A549 (cell line): ENCODE results near the gene INPP5A. TPM values are rescaled to one million over a fixed set of nuclear protein-coding genes. Genes with fewer than 3 reads are reported as not detected.
A peak's percentile ranks its signal among the peaks of the same experiment; 100 is the strongest.

Experiments used
- ATAC-seq, 2 experiments: fragments of 200-7000 bp in 1 of 2; fragments of >200 bp in 1 of 2; cut with Nextera tagmentation in 1 of 2; cut with Tn5 transposase in 1 of 2; 3 replicates each; pipeline versions ENCODE4 v1.8.0 to v1.9.1; 2018 to 2020; ENCODE audit warnings: mild to moderate bottlenecking in 1 of 2, moderate library complexity in 1 of 2
- CTCF ChIA-PET: fragments of 300-600 bp; sonication (Branson Sonifier 250); formaldehyde crosslinking; extraction: SDS; loops from one replicate; lab custom pipeline; 2021; ENCODE audit warnings: antibody characterized with exemption, inconsistent platforms; lab: Yijun Ruan, JAX
- POLR2A ChIA-PET: fragments of 350-600 bp; formaldehyde crosslinking; extraction: SDS; loops from one replicate; lab custom pipeline; 2021; ENCODE audit warnings: antibody characterized with exemption, inconsistent platforms; lab: Yijun Ruan, JAX
- DNase-seq, 2 experiments: peaks; one replicate each; pipeline versions ENCODE4 v3.0.0 to v3.0.0-alpha.2; 2011 to 2016; ENCODE audit warnings: low read depth in 1 of 2, low spot score in 1 of 2
- FAIRE-seq: peaks from 2 replicates; lab custom pipeline; 2011; peaks lifted over from hg19 to GRCh38; lab: Jason Lieb, UNC
- H3K27ac ChIP-seq, 2 experiments: fragments of >200 bp; sonication (Bioruptor Twin); formaldehyde crosslinking; 3 replicates each; pipeline ENCODE4 v1.5.1; 2016 to 2017
- H3K4me1 ChIP-seq: fragments of >200 bp; sonication (Bioruptor Twin); formaldehyde crosslinking; 3 replicates; pipeline ENCODE4 v1.6.1; 2016
- H3K4me2 ChIP-seq: fragments of >200 bp; sonication (Bioruptor Twin); formaldehyde crosslinking; 3 replicates; pipeline ENCODE4 v1.6.1; 2016
- H3K4me3 ChIP-seq: fragments of >200 bp; sonication (Bioruptor Twin); formaldehyde crosslinking; 3 replicates; pipeline ENCODE4 v1.5.1; 2016
- H3K9me3 ChIP-seq: fragments of >200 bp; sonication (Bioruptor Twin); formaldehyde crosslinking; 3 replicates; pipeline ENCODE4 v1.6.1; 2016
- BHLHE40 ChIP-seq: IDR thresholded peaks from 2 replicates; pipeline ENCODE4 v1.6.1; 2012; ENCODE audit warnings: low read depth, low read length, inconsistent platforms
- CBX8 ChIP-seq: fragments of 200-600 bp; sonication (generic); IDR thresholded peaks from 2 replicates; pipeline ENCODE4 v1.6.1; 2016
- CEBPB ChIP-seq, 2 experiments: fragments of >200 bp in 1 of 2; sonication (Bioruptor Twin) in 1 of 2; formaldehyde crosslinking in 1 of 2; IDR thresholded peaks; 2 replicates each; pipeline ENCODE4 v1.6.1; 2012 to 2016
- CHD2 ChIP-seq: fragments of 150-350 bp; IDR thresholded peaks from 2 replicates; pipeline ENCODE4 v1.6.1; 2014; ENCODE audit warnings: low read length; ENCODE audit not compliant: partially characterized antibody
- EHF ChIP-seq: fragments of 250-450 bp; sonication (Bioruptor Pico); IDR thresholded peaks from 2 replicates; pipeline ENCODE4 v1.5.0; 2020; ENCODE audit warnings: mild to moderate bottlenecking
- ESRRA ChIP-seq: fragments of 150-350 bp; IDR thresholded peaks from 2 replicates; pipeline ENCODE4 v1.6.1; 2014; ENCODE audit warnings: mild to moderate bottlenecking, low read length, borderline replicate concordance
- FOSB ChIP-seq: fragments of 250-450 bp; sonication (Bioruptor Pico); IDR thresholded peaks from 2 replicates; pipeline ENCODE4 v1.5.0; 2020; ENCODE audit warnings: mild to moderate bottlenecking, moderate library complexity
- FOSL2 ChIP-seq, 2 experiments: fragments of 450-650 bp in 1 of 2; fragments of >200 bp in 1 of 2; sonication (Bioruptor Twin) in 1 of 2; formaldehyde crosslinking; IDR thresholded peaks; 2 replicates each; pipeline versions ENCODE4 v1.5.0 to v1.6.1; 2016 to 2020; ENCODE audit warnings: mild to moderate bottlenecking in 1 of 2, moderate library complexity in 1 of 2
- HDAC2 ChIP-seq: fragments of 200-600 bp; sonication (generic); IDR thresholded peaks from 2 replicates; pipeline ENCODE4 v1.6.1; 2016
- HEYL ChIP-seq: fragments of 250-450 bp; sonication (Bioruptor Pico); IDR thresholded peaks from 2 replicates; pipeline ENCODE4 v1.8.0; 2021; ENCODE audit warnings: mild to moderate bottlenecking, moderate library complexity
- JUNB ChIP-seq: fragments of >200 bp; sonication (Bioruptor Twin); formaldehyde crosslinking; IDR thresholded peaks from 2 replicates; pipeline ENCODE4 v1.6.1; 2016
- KDM1A ChIP-seq: fragments of 200-600 bp; sonication (generic); IDR thresholded peaks from 2 replicates; pipeline ENCODE4 v1.6.1; 2016; ENCODE audit warnings: low read depth, mild to moderate bottlenecking
- MYC ChIP-seq: IDR thresholded peaks from 2 replicates; pipeline ENCODE4 v1.6.1; 2012; ENCODE audit warnings: mild to moderate bottlenecking, inconsistent platforms, low read length, improper control_type of control experiment, borderline replicate concordance
- NPAS2 ChIP-seq: fragments of 250-450 bp; sonication (Bioruptor Pico); IDR thresholded peaks from 2 replicates; pipeline ENCODE4 v1.8.0; 2022; ENCODE audit warnings: mild to moderate bottlenecking, moderate library complexity, borderline replicate concordance
- NR3C1 ChIP-seq: fragments of >200 bp; sonication (Bioruptor Twin); formaldehyde crosslinking; IDR thresholded peaks from 3 replicates; pipeline ENCODE4 v1.6.1; 2017
- PHF8 ChIP-seq: fragments of 200-600 bp; sonication (generic); IDR thresholded peaks from 2 replicates; pipeline ENCODE4 v1.6.1; 2016; ENCODE audit warnings: low read depth, mild to moderate bottlenecking, antibody characterized with exemption, moderate library complexity, borderline replicate concordance
- POLR2A ChIP-seq: IDR thresholded peaks from 2 replicates; pipeline ENCODE4 v1.6.1; 2012; ENCODE audit warnings: mild to moderate bottlenecking, low read length
- RARB ChIP-seq: fragments of 250-450 bp; sonication (Bioruptor Pico); IDR thresholded peaks from 2 replicates; pipeline ENCODE4 v1.8.0; 2021; ENCODE audit warnings: mild to moderate bottlenecking, moderate library complexity
- RCOR1 ChIP-seq: fragments of 150-350 bp; IDR thresholded peaks from 2 replicates; pipeline ENCODE4 v1.6.1; 2014; ENCODE audit warnings: antibody characterized with exemption, low read length, low read depth
- RFX5 ChIP-seq: fragments of 450-650 bp; IDR thresholded peaks from 2 replicates; pipeline ENCODE4 v1.7.1; 2014; ENCODE audit warnings: antibody characterized with exemption, mild to moderate bottlenecking, moderate library complexity
- SREBF2 ChIP-seq: fragments of 450-650 bp; IDR thresholded peaks from 2 replicates; pipeline ENCODE4 v1.6.1; 2014; ENCODE audit warnings: mild to moderate bottlenecking, moderate library complexity
- ZC3H11A ChIP-seq: fragments of 450-650 bp; IDR thresholded peaks from 2 replicates; pipeline ENCODE4 v1.6.1; 2014; ENCODE audit warnings: antibody characterized with exemption, mild to moderate bottlenecking
- ZFP36 ChIP-seq: fragments of 450-650 bp; IDR thresholded peaks from 2 replicates; pipeline ENCODE4 v1.6.1; 2014; ENCODE audit warnings: borderline replicate concordance; ENCODE audit not compliant: partially characterized antibody
- WGBS: methylation state at CpG from one replicate; pipeline ENCODE4 v1.1.6; 2017; ENCODE audit errors: missing lambda C conversion rate; 5-methylcytosine and 5-hydroxymethylcytosine counted together
- polyA plus RNA-seq, 4 experiments: library from polyadenylated mRNA; depleted of rRNA in 3 of 4; stranded (reverse); fragments of >200 nt; fragmentation: RNase III in 1 of 4; extraction: RNeasy Plus Mini Kit Qiagen cat#74134 plus additional on column Dnase treatment in 1 of 4; gene quantifications; 2 replicates in 3 of 4; 3 replicates in 1 of 4; pipeline ENCODE4 v1.2.3, GENCODE V29; 2011 to 2017
- TF ChIP-seq, protein P1 (sequence below): IDR thresholded peaks from 2 replicates; pipeline ENCODE4 v1.6.1; 2012
- TF ChIP-seq, protein P2 (sequence below): fragments of 450-650 bp; IDR thresholded peaks from 2 replicates; pipeline ENCODE4 v1.6.1; 2014; ENCODE audit warnings: antibody characterized with exemption
- TF ChIP-seq, protein P3 (sequence below): fragments of 250-450 bp; sonication (Bioruptor Pico); IDR thresholded peaks from 2 replicates; pipeline ENCODE4 v1.5.0; 2021; ENCODE audit warnings: mild to moderate bottlenecking, moderate library complexity, borderline replicate concordance

Gene INPP5A
- polyA plus RNA-seq, 2 of the 4 experiments (the other 2 are of a cell fraction): 13.7 to 15.1 TPM

DNA sequence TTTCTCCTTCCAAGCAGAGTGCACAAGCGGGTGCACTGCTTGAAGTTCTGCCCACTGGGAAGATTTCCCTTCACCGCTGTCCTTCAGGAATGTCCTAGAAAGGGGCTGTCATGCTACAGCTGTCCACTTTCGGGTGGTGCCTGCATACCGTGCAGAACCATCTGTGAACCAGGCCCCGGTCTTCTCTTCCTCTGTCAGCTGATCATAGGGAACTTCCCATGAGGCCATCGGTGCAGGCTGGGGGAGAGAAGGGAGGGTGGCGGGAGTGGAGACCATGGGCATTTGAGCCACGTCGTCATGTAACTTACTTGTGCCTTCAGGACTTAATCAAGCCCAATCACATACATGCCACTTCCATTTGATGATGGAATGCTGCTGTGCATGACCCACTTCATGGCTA lies 136.7 kb downstream of the INPP5A start:
- CTCF ChIA-PET: no interaction called here
- DNase-seq (no peak), FAIRE-seq (no peak), ATAC-seq (no peak)
- Histone ChIP-seq H3K4me1 (no peaks in the 10 kb centered on the region), H3K4me2 (no peak overlapping the region), H3K27ac (no peak overlapping the region), H3K9me3 (no peaks in the 10 kb centered on the region), H3K4me3 (no peak overlapping the region)
- WGBS: 90% methylated on average over 9 of the region's 9 CpGs
- TF ChIP-seq KDM1A: no peak
- no peak for TF ChIP-seq EHF (CRISPR knock-in tag)
- POLR2A ChIA-PET: no interaction called here

DNA sequence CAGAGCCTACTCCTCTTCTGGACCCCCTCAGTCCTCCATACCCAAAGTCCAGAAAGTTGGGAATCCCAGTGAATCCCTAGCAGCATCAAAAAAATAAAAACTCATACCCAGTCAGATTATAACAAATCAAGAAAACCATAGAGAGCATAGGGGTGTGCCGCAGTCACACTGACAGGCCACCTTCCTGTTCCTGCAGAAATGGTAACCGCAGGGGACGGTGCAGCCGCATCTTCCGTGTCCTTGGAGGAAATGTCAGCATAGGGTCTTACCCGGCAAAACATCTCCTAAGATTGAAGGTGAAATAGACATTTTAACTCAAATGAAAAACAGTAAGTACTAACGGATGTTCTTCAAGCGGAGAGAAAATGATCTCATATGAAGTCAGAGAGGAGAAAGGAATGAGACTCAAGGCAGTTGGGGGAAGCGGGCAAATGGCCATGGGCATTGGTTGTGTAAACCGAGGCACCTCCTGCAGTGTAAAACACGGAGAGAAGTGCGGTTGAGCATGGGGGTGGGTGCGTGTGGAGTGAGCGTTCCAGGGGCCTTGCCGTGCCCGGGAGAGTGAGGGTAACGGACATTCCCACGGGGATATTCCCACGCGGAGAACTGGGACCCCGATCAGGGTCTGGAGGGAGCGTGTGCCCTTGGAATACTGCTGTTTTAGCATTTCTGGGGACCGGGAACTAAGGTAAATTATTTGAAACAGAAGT lies 137.6 kb downstream of the INPP5A start:
- Histone ChIP-seq H3K4me3 (no peak overlapping the region), H3K4me1 (no peaks in the 10 kb centered on the region), H3K4me2 (no peak overlapping the region)
- 92% methylated on average over 23 of the region's 23 CpGs for WGBS
- FAIRE-seq: no peak
- TF ChIP-seq CBX8 (no peak), CEBPB (IDR thresholded peaks at IDR 0.05) (no peak), CHD2 (no peak), HDAC2 (no peak), EHF (CRISPR knock-in tag) (no peak), ESRRA (no peak), FOSB (CRISPR knock-in tag) (no peak), NPAS2 (CRISPR knock-in tag) (no peak), FOSL2 (IDR thresholded peaks at IDR 0.05) (no peak), FOSL2 (CRISPR knock-in tag; IDR thresholded peaks at IDR 0.05) (no peak), ZFP36 (no peak), ZC3H11A (no peak)
- TF ChIP-seq, protein P1, sequence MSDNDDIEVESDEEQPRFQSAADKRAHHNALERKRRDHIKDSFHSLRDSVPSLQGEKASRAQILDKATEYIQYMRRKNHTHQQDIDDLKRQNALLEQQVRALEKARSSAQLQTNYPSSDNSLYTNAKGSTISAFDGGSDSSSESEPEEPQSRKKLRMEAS: no peak
- TF ChIP-seq, protein P2, sequence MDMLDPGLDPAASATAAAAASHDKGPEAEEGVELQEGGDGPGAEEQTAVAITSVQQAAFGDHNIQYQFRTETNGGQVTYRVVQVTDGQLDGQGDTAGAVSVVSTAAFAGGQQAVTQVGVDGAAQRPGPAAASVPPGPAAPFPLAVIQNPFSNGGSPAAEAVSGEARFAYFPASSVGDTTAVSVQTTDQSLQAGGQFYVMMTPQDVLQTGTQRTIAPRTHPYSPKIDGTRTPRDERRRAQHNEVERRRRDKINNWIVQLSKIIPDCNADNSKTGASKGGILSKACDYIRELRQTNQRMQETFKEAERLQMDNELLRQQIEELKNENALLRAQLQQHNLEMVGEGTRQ: no peak
- TF ChIP-seq, protein P3, sequence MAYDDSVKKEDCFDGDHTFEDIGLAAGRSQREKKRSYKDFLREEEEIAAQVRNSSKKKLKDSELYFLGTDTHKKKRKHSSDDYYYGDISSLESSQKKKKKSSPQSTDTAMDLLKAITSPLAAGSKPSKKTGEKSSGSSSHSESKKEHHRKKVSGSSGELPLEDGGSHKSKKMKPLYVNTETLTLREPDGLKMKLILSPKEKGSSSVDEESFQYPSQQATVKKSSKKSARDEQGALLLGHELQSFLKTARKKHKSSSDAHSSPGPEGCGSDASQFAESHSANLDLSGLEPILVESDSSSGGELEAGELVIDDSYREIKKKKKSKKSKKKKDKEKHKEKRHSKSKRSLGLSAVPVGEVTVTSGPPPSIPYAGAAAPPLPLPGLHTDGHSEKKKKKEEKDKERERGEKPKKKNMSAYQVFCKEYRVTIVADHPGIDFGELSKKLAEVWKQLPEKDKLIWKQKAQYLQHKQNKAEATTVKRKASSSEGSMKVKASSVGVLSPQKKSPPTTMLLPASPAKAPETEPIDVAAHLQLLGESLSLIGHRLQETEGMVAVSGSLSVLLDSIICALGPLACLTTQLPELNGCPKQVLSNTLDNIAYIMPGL (CRISPR knock-in tag): no peak
- TF ChIP-seq, all 56 proteins: peak for 0
- ChIA-PET CTCF (interaction anchor here (0.8 kb wide), 2 partner anchors 11 to 20 kb away, joined by 3 read pairs; no protein-coding TSS in a partner anchor), POLR2A (no interaction called here)
- H3K9me3 ChIP-seq: no peaks in the 10 kb centered on the region
- no peak overlapping the region for H3K27ac ChIP-seq
- no peak for ATAC-seq
- DNase-seq: no peak

DNA sequence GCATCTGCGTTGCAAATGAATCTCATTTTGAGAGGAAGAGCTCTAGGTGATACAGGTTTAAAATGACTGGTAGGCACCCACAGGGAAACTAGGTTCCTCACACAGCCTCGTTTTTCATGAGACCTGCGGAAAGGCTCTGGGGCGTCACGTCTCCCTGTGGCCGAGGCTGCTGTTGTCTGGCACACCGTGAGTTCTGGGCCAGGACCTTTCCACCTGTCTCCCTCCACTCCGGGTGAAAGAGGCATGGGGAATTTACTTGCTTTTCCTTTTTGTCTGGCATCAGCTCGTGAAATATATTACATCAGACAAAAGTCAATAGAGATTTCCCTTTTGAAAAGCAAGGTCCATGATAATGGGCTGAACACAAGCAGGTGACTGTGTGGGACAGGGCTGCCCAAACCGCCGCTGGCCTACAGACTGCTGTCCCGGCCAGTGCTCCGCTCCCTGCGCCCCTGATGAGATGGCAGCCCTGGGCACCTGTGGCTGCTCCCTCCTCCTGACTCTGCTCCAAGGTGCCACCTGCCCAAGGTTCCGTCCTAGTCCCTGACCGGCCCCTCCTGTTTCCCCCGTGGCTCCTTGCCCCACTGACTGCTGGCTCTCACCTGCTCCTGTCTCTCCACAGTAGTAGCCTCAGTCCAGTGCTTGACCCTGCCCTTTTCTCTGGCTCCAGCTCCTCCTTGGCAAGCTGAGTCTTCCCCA lies 138.8 kb downstream of the INPP5A start:
- no peak for FAIRE-seq
- TF ChIP-seq PHF8: no peak
- TF ChIP-seq RCOR1: no peak
- TF ChIP-seq HEYL: no peak
- TF ChIP-seq JUNB: no peak
- TF ChIP-seq EHF (CRISPR knock-in tag): no peak
- TF ChIP-seq FOSL2 (IDR thresholded peaks at IDR 0.05): no peak
- no peak for TF ChIP-seq FOSL2 (CRISPR knock-in tag; IDR thresholded peaks at IDR 0.05)
- no peak for TF ChIP-seq CBX8
- TF ChIP-seq RARB (CRISPR knock-in tag): no peak
- TF ChIP-seq POLR2A: no peak
- TF ChIP-seq RFX5: no peak
- TF ChIP-seq NR3C1: no peak
- TF ChIP-seq MYC: no peak
- TF ChIP-seq NPAS2 (CRISPR knock-in tag): no peak
- TF ChIP-seq SREBF2: no peak
- no peak for TF ChIP-seq BHLHE40
- TF ChIP-seq CEBPB (IDR thresholded peaks at IDR 0.05): no peak
- POLR2A ChIA-PET: no interaction called here
- CTCF ChIA-PET: interaction anchor here (0.8 to 1.4 kb wide), 3 partner anchors 10 to 117 kb away, joined by 3 read pairs; no protein-coding TSS in a partner anchor
- DNase-seq: no peak
- H3K4me2 ChIP-seq: no peak overlapping the region
- WGBS: 80% methylated on average over 17 of the region's 17 CpGs
- H3K4me3 ChIP-seq: no peak overlapping the region
- no peaks in the 10 kb centered on the region for H3K4me1 ChIP-seq
- H3K9me3 ChIP-seq: no peaks in the 10 kb centered on the region
- H3K27ac ChIP-seq: no peak overlapping the region
- ATAC-seq: 0 out of 6 replicates have a peak, but pooled peaks of 1 of the 2 experiments have one; percentile 13
